GM21515 (cell line): ENCODE results near the gene KCNN3.
A peak's percentile ranks its signal among the peaks of the same experiment; 100 is the strongest.

Experiments
- ATAC-seq: cut with Tn5 transposase; IDR thresholded peaks from one replicate; pipeline ENCODE4 v1.9.1; 2021; ENCODE audit not compliant: unreplicated experiment

KCNN3 gene

DNA sequence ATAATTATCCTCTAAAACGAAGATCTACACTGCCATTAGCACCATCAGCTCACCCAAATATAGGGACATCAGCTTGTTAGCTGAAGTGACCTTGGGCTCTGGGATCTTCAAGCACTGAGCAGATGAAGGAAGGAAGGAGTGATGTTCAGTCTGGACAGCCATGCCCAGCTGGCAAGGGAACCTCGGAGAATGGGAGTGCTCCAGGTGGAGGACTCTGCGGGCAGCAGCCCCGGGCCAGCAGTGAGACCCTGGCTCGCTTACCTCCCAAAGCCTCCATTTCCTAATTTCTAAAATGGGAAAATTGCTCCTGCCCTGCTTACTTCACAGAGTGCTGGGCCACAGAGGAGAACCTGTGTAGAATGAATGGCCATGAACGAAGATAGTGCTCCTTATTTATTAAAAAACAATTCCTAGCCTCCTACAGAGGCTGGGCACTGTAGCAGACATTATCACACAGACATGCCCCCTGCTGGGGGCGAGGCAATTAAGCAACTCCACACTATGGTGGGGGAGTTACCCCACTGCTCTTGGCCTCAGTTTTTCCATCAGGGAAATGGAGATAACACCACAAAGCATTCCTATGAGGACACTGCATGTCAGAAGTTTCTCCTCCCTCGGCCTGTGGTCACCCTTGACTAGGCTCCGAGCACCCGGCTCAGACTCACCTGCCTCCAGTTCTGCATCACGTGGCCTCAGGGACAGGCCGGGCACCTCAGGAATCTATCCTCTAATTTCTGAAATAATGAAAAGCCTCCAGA, 117.6 kb downstream of the KCNN3 start:
- ATAC-seq: no peak

DNA sequence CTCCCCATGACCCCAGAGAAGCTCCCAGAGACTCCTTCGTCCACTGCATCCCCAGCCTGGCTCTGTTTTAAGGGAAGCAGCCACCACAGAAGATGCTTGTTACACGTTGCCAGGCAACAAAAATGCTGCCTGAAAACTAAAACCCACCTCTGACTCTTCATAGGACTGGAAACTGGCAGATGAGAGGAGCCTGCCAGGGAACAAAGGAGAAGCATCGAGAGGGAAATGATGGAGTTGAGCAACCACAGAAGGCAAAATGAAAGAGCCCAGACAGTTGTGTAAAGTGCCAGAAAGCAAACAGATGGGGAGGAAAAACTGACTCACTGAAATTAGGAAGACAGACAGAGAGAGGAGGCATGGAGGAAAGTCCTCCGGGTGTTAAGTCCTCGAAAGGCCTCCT, 118.4 kb downstream of the KCNN3 start:
- no peak for ATAC-seq

DNA sequence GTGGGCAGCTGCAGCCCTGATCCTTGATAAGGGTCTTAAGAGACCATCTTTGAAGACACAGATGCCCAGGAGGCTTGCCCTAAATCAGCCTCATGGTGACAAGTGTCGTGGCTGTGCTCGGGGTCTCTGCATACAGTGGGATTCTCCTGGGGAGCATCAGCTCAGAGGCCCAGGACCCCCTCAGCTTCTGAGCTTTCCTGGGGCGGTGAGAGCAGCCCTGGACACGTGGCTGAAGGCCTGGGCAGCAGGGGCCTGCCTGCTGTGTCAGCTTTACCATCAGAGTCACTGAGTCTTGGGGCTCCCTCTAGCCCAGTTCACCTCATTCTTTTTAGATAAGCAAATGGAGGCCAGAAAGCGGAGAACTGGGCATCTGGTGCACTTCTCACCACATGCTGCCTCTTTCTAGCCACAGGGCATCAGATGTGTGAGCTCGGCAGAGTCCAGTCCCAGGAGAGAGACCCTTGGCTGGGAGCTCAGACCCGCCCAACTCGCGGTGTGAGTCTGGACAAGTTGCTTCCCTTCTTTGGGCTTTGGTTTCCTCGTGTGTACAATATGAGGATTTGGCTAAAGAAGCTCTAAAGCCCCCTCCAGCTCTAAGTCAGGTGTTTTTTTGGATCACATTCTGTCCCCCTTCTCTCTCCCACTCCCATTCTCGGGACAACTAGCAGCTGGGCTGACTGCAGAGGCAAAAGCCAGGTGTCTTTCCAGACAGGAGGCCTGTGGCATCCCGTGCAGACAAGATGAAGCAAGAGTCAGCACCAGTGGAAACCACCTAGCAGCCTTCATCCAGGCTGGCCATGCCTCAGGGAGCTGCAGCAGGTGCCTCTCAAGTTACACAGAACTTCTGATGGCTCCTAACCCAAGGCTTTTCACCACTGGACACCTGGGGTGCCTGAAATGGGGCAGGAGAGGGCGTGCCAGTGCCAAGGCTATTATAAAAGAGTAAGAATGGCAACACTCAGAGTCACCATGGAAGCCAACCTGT, 119.1 kb downstream of the KCNN3 start:
- no peak for ATAC-seq

DNA sequence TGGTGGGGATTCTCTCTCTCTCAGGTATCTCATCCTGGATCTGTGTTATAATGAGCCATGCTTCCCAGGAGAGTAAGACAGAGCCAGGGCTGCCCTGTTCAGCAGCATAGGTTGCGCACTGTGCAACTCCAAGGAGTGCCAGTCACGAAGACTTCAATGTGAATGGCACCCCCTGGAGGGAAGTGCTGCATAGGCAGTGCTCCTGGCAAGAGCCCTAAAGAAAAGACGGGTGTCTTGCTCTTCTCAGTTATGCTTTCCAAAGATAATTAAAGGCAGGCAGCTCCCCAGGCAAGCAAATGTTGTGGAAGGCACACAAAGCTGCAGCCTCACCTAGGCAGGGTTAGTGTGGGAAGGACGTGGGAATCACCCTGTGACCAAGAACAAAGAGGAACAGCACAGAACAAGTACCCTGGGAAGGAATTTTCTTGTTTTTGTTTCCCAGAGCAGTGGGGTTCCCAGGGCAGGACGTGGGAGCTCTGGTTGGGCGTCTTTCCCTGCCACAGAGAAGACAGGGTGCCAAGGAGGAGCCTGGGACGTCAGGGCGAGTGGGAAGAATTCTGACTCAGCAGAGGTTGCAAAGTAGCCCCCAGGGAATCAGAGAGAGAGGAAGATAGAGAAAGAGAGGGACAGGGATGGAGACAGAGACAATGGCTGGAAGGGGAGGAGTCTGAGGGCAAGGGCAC, 120.9 kb downstream of the KCNN3 start:
- ATAC-seq: no peak

DNA sequence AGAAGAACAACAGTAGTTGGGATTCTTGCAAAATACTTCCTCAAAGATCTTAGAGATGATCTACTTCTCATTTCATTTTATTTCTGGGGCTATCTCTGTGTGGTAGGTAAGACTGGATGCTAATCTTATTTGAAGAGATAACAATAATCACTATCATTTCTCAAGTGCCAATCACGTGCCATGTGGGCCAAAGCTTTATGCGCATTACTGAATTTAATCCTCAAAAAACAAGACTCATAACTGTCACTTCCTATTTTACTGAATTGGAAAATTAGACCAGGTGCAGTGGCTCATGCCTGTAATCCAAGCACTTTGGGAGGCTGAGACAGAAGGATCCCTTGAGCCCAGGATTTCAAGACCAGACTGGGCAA, 121.7 kb downstream of the KCNN3 start:
- no peak for ATAC-seq

DNA sequence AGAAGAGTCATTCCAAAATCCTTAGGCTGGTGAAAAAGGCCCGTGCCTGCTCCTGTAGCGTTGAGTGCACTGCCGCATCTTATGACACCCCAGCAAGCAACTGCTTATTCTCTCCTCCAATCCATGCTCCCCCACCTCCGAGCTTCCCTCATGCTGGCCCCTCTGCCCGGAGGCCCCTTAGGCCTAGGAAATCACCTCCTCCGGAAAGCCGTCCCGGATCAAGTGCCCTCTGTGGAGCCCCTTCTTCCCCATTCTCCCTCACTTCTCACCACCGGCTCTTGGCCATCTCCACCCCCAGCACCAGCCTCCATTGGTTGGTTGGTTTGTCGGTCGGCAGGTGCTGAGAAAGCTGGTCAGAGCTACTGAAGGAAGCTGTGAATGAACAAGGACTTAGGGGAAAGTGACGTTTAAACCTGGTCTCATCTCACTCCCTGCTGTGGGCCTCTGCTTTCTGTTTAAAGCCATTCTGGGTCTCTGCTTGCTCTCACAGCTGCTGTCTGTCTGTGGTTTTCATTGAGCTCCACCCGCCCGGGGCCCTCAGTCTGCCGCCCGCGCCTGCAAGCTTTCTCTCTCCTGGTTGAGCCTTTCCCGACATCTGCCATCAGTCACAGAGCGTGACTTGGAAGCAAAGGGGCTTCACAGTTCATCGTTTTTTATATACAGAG, 122.2 kb downstream of the KCNN3 start:
- ATAC-seq: peak; percentile 64

DNA sequence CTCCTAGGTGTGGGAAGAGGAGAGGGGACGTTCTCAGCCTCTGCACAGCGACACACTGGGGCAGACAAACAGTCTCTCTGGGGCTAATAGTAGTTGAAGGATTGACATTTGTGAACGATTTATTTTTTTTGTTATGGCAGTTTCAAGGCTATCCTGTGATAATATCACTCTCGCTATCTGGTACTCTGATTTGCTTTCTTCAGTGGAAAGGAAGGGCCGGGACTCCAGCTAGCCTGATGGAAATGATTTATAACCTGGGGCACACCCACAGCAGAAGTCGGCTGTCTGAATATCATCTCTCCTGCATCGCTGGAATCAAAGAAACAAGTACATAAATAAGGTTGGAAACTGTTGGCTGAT, 122.7 kb downstream of the KCNN3 start:
- no peak for ATAC-seq

DNA sequence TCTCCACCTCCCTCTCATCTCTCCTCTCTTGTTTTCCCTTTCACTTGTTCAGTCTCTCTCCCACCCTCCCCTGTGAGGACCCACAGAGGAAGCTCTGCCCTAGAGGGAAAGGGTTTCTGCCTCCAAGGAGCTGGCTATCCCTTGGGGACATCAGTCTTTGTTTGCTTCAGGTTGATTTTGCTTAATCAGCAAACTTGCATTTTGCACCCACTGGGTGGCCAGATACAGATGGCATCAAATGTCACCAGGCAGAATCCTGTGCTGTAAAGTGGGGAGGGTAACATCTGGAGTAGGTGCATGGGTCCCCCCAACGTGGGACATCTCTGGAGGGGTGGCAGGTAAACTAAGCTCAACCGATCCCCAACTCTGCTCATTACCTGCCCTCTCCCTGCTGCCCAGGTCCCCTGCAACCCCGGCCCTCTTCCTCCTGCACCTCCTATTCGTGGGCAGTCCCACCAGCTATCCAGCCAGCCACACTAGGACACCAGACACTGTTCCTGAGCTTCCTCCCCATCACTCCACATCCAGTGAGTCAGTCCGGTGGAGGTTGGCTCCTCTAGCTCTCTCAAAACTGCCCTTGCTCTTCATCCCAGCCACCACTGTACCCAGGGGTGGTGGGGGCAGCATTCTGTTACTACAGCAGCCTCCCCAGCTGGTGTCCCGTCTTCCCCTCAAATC, 123.3 kb downstream of the KCNN3 start:
- no peak for ATAC-seq

DNA sequence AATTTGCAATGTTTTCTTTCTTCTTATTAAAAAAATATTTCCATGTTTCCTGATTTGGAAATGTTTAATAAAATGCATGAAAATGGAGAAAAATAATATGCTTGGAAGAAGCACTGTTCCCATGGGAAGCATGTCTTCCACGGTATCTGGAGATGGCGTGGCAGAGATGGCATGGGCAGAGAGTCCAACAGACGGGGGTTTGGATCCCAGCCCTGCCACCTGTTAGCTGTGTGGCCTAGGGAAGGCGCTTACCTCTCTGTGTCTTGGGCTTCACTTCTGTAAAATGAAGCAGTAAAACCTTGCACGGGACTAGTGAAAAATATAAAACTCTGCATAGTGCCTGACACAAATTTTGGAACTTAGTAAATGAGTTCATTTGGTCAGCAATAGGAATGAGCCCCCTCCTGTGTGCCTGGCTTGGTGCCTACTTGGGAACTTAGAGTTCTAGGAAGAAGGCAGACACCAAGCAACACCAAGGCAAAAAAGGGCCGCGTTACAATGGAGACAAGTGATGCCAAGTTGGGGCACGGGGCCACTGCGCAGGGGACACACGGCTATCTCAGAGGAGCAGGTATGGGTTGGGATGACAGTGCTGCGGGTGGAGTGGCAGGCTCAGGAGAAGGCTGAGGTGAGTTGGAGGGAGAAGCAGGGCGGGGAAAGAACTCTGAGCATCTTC, 124.2 kb downstream of the KCNN3 start:
- no peak for ATAC-seq

DNA sequence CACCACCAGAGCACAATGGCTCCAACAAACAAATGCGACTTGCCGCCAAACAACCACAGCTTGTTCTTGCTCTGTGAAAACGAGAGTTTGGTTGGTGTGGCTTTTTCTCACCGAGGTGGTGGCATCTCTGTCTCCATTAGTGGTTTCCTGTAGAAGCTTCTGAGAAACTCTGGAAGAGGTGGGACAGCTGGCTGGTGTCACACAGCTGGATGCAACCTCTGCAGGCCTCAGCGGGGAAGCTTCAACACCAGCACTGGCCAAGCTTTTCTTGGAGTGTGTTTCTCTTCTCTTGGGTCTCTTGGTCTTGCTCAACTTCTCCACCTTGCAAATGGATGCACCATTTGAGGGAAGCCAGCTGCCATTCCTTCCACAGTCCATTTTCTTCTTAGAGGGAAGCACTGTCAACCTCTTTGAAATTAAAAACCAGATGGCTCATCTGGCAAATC, 124.8 kb downstream of the KCNN3 start:
- ATAC-seq: no peak

DNA sequence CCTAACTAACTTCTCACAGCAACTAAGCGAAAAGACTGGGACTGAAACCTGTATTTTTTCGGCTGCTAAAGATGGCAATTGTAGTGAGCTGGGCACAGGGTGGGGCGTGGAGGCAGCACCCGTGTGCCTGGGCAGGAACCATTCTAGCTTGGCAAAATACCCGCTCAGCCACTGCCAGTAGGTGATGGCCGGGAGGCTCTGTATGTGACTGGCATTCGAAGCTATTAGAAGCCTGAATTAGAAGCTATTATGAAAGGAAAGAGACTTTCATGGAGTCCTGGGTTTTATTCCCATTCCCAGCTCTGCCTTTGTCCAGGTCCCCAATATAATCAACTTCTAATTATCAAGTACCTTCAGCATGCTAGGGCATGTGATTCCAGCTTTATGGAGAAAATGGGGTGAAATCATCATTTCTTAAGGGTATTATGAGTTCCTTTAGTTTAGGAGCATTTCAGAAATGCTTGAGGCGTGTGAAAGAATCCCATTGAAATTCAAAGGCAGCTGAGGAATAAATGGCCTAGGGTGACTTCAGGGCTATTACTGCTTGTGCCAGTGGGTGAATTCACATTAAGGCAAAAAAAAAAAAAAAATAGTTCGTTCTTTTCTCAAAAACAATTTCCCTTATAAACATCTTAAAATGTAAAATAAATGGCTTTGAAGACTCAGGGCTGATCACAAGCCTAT, 125.6 kb downstream of the KCNN3 start:
- no peak for ATAC-seq

DNA sequence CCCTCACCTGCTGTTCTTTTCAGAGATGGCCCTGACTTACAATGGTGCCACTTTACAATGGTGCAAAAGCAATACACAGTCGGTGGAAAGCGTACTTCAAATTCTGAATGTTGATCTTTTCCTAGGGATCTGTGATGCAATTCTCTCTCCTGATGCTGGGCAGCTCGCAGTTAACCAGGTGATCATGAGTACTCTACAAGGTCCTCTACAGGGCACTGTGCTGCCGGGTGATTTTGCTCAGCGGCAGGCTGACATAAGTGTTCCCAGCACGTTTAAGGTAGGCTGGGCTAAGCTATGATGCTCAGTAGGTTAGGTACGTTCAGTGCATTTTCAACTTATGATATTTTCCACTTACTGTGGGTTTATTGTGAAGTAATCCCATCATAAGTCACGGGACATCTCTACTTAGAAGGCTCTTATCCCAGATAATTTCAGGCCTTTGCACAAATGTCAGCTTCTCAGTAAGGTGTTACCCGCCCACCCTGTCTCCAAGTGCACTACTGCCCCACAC, 126.5 kb downstream of the KCNN3 start:
- ATAC-seq: no peak

DNA sequence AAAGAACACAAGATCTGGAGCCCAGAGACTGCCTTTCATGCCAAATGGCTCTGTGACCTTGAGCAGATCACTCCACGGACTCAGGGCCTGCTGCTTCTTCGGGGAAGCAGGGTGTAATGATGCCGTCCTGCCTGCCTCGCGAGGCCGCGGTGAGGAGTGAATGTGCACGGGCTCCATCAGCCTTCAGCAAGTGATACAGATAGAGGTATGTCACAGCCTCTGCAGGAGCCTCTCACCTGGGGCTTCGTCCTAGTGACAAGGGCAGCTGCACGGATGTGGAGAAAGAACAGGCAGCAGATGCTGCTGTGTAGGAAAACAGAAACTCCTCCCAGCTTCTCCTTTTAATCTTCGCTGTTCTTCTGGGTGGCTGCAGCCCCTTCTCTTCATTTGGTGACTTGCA, 127.5 kb downstream of the KCNN3 start:
- no peak for ATAC-seq

DNA sequence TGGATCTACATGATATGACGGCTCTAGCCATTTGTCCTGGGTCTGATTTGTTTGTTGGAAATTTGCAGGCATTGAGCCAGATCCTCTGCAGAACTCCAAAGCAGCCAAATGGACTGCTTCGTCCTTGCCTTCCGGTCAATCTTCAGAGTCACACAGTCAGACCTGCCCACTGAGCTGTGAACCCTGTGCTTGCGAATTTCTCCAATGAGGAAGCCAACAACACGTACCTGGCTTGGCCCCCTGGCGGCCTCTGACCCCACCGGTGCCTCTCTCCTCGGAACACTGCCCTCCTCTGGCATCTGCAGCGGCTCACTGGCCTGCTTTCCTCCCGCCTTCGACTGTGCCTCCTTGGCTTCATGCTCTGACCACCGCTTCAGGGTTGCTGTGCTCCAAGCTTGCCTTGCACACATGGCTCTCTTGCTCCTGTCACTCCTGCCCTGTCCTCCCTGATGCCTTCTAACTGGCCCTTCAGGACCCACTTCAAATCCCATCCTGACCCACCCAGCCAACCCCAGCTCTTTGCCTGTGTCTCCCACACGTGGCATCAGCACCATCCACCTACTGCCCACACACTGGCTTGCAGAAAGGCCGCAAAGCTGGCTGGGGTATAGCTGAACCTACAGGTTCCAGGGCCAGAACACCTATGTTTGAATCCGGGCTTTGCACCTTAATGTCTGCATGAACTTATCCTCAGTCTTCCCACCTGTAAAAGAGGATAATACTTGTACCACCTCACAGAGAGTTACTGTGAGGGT, 128.2 kb downstream of the KCNN3 start:
- no peak for ATAC-seq

DNA sequence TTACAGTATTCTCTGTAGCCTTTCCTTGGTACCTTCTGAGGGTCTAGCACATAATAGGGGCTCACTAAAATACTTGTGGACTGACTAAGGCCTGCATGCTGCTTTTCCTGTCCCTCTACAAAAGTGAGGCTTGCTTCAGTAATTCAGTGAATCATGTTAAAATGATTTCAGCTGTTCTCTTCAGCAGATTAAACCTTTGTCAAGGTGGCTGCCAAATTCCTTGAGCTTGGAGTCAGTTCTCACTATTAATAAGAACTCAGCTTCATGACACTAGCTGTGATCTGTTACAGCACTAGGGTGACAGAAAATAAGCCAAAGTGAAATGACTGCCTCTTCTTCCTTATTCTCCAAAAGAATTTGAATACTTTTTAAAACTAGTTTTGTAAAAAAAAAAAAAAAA, 128.8 kb downstream of the KCNN3 start:
- ATAC-seq: no peak

DNA sequence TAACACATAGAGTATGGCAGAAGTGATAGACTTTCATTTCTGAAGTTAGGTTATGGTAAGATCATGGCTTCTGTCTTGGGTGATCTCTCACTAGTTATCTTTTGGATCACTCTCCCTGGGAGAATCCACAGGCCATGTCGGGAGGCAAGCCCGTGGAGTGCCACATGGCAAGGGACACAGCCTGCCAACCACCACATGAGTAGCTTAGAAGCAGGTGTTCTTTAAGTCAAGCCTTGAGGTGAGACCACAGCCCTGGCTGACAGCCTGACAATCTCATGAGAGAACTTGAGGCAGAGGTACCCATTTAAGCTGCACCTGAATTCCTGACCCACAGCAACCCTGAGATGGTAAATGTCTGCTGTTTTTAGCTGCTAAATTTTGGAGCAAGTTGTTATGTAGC, 130.4 kb downstream of the KCNN3 start:
- ATAC-seq: no peak

DNA sequence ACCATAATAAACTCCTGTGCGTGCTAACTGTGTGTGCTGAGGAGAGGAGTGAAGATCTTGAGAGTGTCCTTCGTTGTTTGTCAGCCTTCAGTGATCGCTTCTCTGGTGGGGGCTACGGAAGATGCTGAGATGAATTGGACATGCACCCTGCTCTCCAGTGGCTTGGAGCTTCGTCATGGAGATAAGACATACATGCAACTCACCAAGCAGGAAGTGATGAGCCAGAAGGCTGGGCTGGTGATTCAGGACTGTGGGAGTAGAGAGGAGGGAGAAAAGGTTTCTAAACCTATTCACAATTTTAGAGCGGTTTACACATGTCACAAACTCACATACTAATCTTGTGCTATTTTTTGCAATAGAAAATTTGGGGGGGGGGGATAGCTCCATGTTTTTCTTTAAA, 133.2 kb downstream of the KCNN3 start:
- no peak for ATAC-seq

DNA sequence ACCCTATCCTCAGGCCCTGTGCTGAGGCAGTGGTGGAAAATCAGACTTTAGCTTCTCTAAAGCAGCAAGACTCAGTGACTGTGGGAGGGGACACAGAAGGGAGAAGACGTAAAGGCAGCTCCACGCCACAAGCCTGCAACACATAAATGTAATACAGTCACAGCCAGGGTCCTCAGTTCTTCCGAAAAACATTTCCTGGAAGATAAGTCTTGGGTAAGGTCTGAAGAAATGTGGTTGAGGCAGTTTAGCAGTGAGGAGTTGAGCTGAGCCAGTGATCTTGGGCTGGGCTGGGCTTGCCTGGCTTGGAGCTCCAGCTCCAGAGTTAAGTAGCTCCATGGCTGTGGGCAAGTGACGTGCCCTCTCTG, 134.3 kb downstream of the KCNN3 start:
- ATAC-seq: no peak
